GM19324 (cell line): Measurements from ENCODE around the gene FBXO42.

ENCODE experiments used
- ATAC-seq: cut with Tn5 transposase; IDR thresholded peaks from one replicate; pipeline ENCODE4 v1.9.1; 2021; ENCODE audit warnings: mild to moderate bottlenecking, moderate library complexity; ENCODE audit not compliant: unreplicated experiment, low FRiP score

The FBXO42 gene

DNA sequence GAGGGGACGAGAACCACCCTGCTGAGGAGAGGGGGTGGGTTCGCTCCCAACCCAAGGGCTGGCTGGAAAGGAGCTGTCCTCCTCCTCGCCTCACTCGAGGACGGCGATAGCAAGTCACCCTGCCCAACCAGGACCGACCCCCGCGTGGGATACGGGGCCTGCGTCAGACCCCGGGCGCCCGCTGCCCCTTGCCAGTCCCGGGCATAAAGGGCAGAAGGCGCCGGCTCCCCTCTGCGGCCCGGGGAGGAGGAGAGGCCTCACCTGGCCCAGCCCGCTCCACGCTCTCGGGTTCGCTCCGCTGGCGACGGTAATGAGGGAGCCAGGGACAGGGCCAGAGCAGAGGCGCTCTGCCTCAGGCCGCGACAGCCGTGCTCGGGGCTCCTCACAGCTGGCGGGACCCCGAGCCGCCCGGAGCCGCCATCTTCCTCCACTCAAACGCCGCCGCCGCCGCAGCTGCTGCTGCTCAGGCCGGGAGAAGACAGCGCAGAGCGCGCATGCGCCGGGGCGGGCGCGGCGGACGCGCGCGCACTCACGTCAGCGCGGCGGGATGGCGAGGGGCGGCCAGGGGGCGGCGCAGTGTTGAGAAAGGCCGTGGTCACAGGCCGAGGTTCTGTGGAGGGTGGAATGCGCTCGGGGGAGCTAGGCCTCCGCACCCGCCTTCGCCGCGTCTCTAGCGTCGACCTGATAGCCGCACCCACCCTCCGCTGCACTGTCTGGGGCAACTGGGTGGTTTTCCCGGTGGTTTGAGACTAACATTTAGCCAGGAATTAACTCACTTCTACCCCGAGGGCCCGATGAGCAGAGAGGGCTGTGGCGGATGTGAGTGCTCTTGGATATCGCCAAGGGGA is at the start of gene FBXO42:
Gene FBXO42 (minus strand): TSS at position 487 of the 848 bp plus-strand sequence. CDS start 37,062 bp downstream, outside the sequence.
- peak; percentile 94 for ATAC-seq

DNA sequence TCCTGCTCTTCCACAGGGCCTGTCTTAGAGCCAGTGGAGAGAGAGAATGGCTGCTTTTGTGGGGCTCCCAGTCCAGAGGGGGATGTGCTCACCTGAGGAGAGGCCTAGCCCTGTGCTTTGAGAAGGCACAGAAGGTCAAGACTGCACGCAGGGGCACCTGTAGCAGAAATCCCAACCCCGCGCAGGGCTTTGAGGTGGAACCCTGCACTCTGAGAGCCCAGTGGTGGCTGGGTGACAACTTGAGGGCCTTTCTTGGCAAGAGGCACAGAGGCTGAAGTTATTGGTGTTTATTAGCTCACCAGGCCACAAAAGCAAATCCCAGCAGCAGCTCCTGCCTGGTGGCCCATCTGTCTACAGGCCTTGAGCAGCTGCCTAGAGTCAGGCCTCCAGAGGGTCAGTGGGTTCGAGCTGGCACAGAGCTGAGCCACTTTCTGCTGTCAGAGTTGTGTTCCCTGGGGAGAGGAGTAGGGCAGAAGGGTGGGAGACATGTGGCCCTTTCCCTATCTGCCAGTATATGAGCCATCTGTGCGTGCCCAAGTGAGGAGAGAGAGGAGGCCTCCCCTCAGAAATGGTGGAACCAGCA is 46.2 kb upstream of the FBXO42 start:
- no peak for ATAC-seq

DNA sequence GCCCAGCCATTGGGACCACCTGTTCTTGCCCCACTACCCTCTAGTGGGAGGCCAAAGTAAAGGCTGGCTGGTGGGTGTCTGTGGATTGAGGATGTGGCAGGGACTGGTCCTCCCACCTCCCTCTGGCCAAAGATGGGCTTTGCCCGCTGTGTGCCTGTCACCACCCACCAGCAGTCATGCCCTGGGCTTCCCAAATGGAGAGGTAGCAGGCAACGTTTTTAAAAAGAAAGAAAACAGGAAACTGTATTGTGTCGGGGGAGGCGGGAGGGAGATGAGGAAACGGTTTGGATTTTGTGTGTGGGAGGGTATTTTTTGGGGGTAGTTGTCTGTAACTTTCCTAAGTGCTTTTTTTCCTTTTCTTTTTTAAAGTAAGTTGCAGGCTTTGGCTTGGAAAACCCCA is 44.8 kb upstream of the FBXO42 start:
- ATAC-seq: no peak

DNA sequence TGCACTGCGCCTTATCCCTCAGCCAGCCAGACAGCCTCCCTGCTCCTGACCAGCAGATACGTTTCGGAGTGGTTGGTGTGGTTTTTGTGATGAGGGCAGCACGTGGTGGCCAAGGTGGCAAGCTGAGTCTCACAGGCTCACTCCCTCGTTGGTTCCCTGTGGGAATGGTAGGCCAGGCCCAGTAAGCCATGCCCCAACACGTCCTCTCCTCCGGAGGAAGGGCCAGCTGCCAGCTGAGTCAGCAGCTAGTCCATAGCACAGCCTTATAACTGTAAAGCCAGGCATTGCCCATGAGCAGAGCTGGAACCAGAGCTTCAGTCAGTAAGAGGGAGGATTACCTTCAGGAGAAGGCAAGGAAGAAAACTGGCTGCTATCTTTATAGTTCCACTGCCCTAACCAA is 44.3 kb upstream of the FBXO42 start:
- no peak for ATAC-seq

DNA sequence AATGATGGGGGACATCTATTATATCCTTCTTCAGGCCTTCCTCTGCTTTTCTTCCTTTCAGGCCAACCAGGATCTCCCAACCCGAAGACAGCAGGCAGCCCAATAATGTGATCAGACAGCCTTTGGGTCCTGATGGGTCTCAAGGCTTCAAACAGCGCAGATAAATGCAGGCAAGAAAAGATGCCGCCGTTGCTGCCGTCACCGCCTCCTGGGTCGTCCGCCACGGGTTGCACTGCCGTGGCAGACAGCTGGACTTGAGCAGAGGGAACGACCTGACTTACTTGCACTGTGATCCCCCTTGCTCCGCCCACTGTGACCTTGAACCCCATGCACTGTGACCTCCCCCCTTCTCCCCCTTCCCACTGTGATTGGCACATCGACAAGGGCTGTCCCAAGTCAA is 42.7 kb upstream of the FBXO42 start:
- no peak for ATAC-seq

DNA sequence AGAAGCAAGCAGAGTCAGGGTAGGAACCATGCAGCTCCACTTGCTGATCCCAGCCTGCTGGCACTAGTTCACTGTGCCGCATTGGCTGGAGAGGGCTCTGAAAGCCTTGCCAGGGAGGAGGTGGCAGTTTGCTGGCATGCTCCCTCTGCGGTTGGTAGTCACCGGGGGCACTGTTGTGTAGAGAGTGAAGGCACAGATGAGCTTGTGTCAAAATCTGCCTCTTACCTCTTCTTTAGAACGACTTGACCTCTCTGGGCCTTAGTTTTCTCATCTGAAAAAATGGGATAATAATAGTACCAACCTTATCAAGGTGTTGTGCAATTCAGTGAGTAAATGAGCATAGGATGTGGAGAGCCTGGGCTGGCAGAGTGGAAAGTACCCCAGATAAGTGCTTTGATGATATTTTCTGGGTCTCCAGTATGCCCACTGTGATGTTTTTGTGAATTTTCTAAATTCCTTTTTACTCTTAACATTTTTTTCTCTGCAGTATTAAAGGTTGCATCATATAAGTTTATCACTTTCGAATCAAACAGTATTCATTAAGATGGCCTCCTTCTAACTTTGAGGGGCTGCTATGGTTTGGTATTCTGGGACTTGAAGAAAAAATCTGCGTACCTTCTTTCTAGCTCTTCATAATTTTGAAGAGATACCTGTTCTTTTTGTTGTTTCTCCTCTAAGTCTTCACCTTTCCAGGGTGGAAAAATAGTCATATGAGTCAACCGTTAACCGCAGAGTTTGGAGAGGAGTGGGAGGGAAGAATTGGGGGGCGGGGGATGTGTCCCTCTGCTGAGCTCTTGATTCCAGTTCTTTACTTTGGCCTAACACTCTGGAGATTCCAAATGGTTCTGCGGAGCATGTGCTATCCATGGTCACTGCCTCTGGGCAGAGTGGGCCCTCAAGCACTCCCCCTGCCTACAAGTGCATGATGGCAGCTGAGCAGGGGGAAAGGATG is 41.6 kb upstream of the FBXO42 start:
- ATAC-seq: no peak

DNA sequence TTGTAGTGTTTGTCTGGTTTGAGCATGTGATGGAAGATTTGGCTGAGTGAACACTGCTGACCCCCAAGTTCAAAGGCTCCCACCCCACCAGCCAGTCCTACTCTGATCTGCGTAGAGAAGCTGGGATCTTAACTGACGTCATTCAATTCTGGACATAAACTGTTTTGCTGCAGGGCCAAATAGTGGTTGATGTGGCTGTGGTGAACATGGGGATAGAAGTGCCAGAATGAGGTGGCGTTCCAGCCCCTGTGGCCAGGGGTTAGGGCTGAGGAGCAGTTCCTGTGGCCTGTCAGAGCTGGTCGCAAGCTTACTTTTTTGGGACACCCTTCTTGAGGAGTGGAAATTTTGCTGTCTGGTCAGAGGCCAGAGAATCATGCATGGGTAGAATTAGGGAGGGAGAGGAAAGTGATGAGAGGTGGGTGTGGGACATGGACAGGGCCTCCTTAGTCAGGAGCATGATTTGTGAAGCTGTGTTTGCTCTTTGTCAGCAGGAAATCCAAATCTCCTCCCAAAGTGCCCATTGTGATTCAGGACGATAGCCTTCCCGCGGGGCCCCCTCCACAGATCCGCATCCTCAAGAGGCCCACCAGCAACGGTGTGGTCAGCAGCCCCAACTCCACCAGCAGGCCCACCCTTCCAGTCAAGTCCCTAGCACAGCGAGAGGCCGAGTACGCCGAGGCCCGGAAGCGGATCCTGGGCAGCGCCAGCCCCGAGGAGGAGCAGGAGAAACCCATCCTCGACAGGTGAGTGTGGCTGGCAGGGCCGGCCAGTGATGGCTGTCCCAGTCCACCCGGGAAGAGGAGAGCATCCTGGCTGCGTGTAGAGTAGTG is 40.7 kb upstream of the FBXO42 start:
- no peak for ATAC-seq

DNA sequence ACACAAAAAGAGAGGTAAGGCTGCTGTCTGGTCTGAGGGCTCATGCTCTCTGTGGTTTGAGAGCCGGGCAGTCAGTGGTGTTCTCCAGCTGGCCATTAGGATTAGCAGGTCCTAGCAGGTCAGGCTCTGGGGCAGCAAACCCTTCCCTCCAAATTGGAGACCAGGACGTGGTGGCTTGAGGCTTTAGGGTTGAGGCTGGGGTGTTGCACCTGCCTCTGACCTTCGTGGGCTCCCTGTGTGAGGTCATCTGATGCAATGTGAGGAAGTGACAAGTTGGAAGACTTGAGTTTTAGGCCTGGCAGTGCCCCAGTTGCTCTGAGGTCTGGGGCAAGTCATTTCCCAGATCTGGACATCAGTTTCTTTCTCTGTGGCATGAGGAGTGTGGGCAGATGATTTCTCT is 39.1 kb upstream of the FBXO42 start:
- no peak for ATAC-seq

DNA sequence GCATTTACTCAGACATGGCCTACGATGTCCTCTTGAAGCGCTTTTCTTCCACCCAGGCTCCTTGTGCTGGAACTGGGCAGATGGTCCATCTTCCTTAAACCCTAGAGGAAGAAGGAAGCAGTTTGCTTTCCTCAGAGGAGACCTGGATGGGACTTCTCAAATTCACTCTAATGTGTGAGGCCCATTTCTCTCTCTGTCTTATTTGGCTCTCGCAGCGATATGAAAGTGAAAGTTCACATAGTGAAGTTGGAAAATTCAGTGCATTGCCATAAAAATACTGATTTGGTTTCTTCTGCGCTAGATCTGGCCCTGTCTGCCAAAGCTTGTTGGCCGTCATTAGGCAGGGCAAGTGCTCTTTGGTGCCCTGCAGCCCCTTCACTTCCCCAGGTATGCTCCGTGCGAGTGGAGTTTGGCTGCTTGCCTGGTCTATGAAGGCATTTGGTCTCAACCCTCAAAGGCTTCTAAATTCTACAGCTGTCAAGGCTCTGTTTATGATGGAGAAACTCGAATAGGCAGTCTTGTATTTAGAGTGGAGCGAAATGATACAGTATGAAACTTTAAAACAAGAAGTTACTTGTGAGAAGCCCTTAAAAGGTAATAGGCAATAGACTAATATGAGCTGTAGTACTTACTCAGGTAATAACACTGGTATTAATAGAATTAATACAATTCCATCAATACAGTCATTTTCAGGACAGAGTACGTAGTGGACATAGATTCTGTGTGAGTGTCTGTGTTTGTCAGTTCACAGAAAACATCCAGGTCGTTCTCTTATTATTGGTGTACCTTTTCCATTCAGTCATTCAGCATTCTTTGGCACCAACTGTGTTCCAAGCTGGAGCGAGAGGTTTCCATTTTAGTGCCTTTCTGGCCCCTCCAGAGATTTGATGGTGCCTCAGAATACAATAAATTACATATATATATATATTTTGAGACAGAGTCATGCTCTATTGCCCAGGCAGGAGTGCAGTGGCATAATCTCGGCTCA is 35.2 kb upstream of the FBXO42 start:
- no peak for ATAC-seq

DNA sequence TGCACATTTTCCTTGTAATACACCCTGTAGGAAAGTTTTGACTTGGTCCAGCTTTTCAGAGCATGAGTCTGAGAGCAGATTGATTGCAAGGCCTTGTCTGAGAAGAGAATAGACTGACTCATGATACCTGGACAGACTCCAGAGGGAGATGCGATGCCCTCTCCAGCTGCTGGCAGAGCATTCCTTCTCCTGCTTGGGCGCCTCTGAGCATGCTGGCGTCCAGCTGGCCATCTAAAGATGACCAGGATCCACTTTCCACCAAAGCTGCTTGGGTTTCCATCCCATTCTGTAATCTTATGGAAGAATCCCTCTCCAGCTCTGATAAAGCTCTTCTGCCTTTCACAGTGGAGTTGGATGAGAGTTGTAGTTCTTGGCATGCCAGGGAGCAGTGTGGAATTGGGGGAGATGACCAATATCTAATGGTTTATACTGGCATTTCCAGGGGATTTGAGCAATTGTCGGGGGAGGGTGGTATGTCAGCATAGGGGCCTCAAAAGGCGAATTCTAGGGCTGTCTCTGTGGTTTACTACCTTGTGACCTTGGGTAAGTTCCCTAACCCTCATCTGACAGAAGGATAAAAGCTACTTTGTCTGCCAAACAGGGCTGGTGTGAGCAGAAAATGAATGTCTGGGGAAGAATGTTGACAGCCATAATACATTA is 34.3 kb upstream of the FBXO42 start:
- no peak for ATAC-seq

DNA sequence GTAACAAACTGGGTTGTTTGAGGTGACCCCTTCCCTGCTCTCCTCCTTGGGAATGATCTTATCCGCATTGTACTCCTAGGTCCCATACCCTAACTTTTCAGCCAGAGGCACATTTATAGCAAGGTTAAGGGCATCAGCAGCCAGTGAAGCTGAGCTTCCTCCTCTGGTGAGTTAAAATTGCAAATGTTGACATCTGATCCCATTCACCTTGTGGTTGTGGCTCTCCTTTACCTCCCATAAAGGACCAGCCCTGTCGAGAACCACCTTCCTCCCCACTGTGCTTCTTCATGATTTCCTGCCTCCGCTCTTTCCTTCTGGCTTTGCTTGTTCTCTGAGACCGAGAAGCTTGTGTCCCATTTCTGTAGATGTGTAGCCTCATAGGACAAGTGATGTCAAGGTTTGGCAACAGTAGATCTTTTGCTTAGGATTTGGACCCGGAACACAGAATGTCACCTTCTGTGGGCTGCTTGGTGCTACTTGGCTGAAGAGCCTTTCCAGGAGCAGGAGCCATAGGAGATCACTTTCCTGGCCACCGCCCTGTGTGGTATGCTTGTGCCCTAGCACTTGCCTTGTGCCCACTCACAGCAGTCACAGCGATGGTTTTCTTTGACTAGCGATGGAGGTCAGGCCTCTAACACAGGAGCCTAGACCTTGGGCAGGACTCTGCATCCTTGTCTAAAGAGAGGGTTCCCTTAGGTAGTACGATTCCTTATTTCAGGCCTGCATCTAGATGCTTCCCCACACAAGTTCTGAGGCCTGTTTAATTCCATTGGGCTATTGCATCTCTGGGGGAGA is 33.6 kb upstream of the FBXO42 start:
- ATAC-seq: no peak

DNA sequence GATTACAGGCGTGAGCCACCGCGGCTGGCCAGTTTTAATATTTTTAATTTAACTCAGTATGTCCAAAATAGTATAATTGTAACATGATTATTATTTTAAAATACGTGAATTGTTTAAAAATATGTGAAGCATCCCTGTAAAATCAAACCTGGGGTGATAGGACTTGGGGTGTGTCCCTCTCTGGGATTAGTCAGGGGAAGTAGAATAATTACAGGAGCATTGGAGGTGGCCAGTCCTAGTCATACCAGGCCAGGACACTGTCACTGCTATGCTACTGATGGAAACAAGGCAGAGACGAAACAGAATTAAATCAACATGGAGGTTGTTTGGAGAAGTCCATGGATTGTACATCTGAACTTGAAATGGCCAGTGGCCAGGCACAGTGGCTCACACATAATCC is 31.6 kb upstream of the FBXO42 start:
- ATAC-seq: no peak

DNA sequence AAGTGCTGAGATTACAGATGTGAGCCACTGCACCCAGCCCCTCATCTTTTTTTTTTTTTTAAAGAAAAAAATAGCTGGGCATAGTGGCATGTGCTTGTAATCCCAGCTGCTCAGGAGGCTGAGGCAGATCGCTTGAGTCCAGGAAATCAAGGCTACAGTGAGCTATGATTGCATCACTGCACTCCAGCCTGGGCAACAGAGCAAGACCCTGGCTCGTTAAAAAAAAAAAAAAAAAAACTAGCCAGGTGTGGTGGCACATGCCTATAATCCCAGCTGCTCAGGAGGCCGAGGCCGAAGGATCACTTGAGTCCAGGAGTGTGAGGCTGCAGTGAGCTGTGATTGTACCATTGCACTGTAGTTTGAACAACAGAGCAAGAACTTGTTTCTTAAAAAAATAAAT is 28.6 kb upstream of the FBXO42 start:
- ATAC-seq: no peak

DNA sequence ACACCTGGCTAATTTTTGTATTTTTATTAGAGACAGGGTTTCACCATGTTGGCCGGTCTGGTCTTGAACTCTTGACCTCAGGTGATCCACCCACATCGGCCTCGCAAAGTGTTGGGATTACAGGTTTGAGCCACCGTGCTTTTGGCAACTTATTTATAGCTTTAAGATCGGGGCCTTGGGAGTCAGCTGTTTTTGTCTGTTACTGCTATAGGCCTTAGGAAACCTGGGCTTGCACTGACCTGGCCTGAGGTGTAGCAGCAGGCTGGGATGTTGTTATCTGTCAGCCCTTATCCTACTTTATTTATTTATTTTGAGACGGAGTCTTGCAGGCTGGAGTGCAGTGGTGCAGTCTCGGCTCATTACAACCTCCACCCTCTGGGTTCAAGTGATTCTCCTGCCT is 26.2 kb upstream of the FBXO42 start:
- ATAC-seq: no peak

DNA sequence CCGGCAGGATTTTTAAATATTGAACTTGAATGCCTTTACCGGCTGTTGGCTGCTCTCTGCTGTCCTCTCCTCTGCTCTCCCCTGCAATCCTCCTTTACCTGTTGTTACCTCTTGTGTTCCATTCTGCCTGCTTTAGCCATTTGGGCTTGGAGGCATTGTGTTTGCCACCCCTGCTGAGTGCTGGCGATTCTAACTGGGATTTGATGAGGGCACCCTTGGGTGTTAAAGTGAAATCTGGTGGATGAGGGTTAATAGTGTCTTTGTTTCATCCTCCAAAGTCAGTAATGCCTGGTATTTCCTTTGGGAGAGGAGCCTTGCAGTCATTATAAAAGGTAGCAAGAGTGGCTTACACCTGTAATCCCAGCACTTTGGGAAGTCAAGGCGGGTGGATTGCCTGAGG is 24.7 kb upstream of the FBXO42 start:
- no peak for ATAC-seq

DNA sequence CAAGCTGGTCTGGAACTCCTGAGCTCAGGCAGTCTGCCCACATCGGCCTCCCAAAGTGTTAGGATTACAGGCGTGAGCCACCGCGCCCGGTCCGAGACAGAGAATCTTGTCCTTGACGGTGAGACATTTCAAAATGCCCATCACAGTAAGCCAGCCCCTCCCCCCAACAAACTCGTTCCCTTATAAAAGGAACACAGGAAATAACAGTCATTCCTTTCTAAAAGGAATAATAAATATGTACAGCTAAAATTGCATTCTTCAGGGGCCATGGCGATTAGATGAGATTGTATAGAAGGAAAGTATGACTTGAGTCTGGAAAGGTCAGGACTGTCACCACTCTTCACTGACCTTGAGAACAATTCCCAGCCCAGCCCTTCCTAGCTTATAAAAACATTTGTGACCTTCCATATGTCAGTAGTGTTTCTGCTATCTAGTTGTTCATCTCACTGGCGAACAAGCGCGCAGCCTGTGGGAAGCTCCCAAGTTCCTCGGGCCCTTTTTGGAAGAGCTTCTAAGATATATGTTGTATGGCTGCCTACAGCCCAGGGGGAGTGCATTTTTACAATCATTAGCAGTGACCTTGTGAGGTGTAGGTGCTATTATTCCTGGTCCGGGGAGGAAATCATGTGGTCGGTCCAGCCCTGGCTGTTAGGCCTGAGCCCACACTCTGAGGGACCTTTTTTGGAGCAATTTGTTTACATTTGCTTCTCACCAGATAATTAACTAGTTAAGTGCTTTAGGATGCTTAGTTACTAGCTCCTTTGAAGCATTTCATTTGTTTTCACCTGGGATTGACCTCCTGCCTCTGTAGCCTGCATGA is 23.5 kb upstream of the FBXO42 start:
- ATAC-seq: no peak

DNA sequence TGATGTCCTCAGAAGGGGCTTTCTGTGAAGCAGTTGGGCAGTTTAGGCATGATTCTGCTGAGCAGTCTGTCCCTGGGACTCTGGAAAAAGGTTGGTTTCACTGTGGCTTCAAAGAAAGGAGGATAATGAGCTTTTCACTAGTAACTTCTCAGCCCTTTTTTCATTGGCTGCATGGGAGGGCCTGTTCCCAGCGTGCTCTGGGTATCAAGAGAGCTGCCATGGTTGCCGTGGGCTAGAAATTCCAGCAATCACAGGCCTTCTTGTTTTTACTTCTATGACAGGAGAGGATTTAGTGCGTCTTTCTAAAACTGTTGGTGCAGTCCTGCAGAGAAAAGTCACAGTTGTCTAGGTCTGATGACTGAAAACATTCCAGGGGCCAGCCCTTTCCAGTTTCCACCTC is 22.0 kb upstream of the FBXO42 start:
- ATAC-seq: no peak
